OCI-LY3 (cell line): ENCODE measurements around the gene EXOC4.

Experiments
- CTCF ChIP-seq: fragments of 200-600, 300-600 bp; sonication (generic); IDR thresholded peaks from 2 replicates; pipeline ENCODE4 v1.5.1; 2014; ENCODE audit warnings: antibody characterized with exemption, low read length, low read depth
- EZH2phosphoT487 ChIP-seq: fragments of 200-600 bp; shearing (Covaris generic); IDR thresholded peaks from 2 replicates; pipeline ENCODE4 v1.6.1; 2018; ENCODE audit warnings: antibody characterized with exemption, mixed run types, low read depth

GRCh38 chr7:133819695-133820094 lies 566.8 kb downstream of the EXOC4 start:
- TF ChIP-seq CTCF, result no peak
- TF ChIP-seq EZH2phosphoT487, result no peak
